ENCODE data around the gene GOLGA6C.

DNA sequence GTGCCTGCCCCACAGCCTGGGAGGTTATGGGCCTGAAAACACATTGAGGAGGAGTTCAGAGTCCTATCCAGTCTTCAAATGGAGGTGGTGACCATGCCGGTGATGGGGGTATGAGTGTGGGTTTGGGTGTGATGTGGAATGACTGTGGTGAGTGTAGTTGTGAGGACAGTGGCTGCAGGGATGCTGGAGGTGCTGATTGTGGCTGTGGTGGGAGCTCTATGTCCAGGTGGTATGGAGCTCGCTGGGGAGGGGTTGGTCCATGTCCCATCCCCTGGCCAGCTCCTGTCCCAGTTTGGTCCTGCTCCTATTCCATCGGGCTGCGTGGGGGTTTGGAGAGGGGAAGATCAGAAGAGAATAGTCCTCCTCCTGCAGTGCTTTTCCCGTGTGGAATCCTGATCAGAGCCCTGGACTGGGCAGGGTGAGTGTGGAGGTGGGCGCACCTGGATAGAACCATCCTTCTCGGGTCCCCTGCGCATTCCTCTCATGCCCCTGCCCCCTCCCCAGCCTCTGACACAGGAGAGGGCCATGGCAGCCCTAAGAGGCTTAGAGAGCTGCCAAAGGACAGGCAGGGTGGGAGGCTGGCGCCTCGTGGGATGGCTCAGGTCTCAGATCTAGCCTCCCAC, 23.0 kb upstream of the GOLGA6C start:
- no peak for TF ChIP-seq JUN (IDR thresholded peaks at IDR 0.05; ENCODE audit: borderline replicate concordance, low read depth, low read length)
- TF ChIP-seq JUN (CRISPR knock-in tag; IDR thresholded peaks at IDR 0.05; ENCODE audit: borderline replicate concordance): no peak
- TF ChIP-seq, protein P1, sequence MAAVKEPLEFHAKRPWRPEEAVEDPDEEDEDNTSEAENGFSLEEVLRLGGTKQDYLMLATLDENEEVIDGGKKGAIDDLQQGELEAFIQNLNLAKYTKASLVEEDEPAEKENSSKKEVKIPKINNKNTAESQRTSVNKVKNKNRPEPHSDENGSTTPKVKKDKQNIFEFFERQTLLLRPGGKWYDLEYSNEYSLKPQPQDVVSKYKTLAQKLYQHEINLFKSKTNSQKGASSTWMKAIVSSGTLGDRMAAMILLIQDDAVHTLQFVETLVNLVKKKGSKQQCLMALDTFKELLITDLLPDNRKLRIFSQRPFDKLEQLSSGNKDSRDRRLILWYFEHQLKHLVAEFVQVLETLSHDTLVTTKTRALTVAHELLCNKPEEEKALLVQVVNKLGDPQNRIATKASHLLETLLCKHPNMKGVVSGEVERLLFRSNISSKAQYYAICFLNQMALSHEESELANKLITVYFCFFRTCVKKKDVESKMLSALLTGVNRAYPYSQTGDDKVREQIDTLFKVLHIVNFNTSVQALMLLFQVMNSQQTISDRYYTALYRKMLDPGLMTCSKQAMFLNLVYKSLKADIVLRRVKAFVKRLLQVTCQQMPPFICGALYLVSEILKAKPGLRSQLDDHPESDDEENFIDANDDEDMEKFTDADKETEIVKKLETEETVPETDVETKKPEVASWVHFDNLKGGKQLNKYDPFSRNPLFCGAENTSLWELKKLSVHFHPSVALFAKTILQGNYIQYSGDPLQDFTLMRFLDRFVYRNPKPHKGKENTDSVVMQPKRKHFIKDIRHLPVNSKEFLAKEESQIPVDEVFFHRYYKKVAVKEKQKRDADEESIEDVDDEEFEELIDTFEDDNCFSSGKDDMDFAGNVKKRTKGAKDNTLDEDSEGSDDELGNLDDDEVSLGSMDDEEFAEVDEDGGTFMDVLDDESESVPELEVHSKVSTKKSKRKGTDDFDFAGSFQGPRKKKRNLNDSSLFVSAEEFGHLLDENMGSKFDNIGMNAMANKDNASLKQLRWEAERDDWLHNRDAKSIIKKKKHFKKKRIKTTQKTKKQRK (IDR thresholded peaks at IDR 0.05; ENCODE audit: borderline replicate concordance, low read depth, low read length): no peak
- TF ChIP-seq PHF8 (IDR thresholded peaks at IDR 0.05; ENCODE audit: borderline replicate concordance, low read length): no peak
- no peak for TF ChIP-seq RFX5 (IDR thresholded peaks at IDR 0.05; ENCODE audit: low read depth, low read length)
- TF ChIP-seq SMC3 (conservative IDR thresholded peaks at IDR 0.05; ENCODE audit: insufficient read depth, low read depth, low read length): no peak
- TF ChIP-seq, protein P2, sequence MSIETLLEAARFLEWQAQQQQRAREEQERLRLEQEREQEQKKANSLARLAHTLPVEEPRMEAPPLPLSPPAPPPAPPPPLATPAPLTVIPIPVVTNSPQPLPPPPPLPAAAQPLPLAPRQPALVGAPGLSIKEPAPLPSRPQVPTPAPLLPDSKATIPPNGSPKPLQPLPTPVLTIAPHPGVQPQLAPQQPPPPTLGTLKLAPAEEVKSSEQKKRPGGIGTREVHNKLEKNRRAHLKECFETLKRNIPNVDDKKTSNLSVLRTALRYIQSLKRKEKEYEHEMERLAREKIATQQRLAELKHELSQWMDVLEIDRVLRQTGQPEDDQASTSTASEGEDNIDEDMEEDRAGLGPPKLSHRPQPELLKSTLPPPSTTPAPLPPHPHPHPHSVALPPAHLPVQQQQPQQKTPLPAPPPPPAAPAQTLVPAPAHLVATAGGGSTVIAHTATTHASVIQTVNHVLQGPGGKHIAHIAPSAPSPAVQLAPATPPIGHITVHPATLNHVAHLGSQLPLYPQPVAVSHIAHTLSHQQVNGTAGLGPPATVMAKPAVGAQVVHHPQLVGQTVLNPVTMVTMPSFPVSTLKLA (conservative IDR thresholded peaks at IDR 0.05): no peak
- TF ChIP-seq ZNF12 (CRISPR knock-in tag; IDR thresholded peaks at IDR 0.05): no peak
- TF ChIP-seq BACH1 (tag; IDR thresholded peaks at IDR 0.05): no peak
